Keratinocyte (primary cell): Measurements from ENCODE around the gene CD2AP. TPM values are rescaled to one million over a fixed set of nuclear protein-coding genes. Genes with fewer than 3 reads are reported as not detected.

Experiments used
- DNase-seq: peaks from one replicate; pipeline ENCODE4 v3.0.0-alpha.2; 2011; ENCODE audit warnings: low read depth, missing footprints, low spot score
- FAIRE-seq: peaks from 2 replicates; lab custom pipeline; 2011; peaks lifted over from hg19 to GRCh38; lab: Jason Lieb, UNC
- H2AFZ ChIP-seq: 2 replicates; pipeline ENCODE4 v1.6.0; 2012; ENCODE audit warnings: low read length, control low read depth, inconsistent platforms; ENCODE audit not compliant: control insufficient read depth
- H3K27ac ChIP-seq: 2 replicates; pipeline ENCODE4 v1.5.1; 2011; ENCODE audit warnings: low read length; ENCODE audit not compliant: control insufficient read depth, insufficient read depth
- H3K27me3 ChIP-seq: 3 replicates; pipeline ENCODE4 v1.6.0; 2011; ENCODE audit warnings: low read length; ENCODE audit not compliant: control insufficient read depth, insufficient read depth; ENCODE audit errors: extremely low read depth
- H3K36me3 ChIP-seq, 2 experiments: 2 replicates in 1 of 2; 3 replicates in 1 of 2; pipeline ENCODE4 v1.5.1; 2011; ENCODE audit warnings: low read length in 2 of 2, mild to moderate bottlenecking in 1 of 2; ENCODE audit not compliant: control insufficient read depth in 2 of 2, insufficient read depth in 2 of 2; ENCODE audit errors: extremely low read depth in 1 of 2
- H3K4me1 ChIP-seq: 3 replicates; pipeline ENCODE4 v1.5.1; 2011; ENCODE audit warnings: low read length; ENCODE audit not compliant: control insufficient read depth, insufficient read depth; ENCODE audit errors: extremely low read depth
- H3K4me2 ChIP-seq: 3 replicates; pipeline ENCODE4 v1.6.0; 2011; ENCODE audit warnings: low read depth, low read length; ENCODE audit not compliant: control insufficient read depth, insufficient read depth; ENCODE audit errors: extremely low read depth
- H3K4me3 ChIP-seq, 3 experiments: fragments of 200-600 bp in 1 of 3; sonication (generic) in 1 of 3; 2 replicates in 2 of 3; 3 replicates in 1 of 3; pipeline ENCODE4 v1.5.1; 2011 to 2016; ENCODE audit warnings: low read length in 3 of 3, mild to moderate bottlenecking in 3 of 3, control low read depth in 2 of 3, inconsistent platforms in 1 of 3, low read depth in 1 of 3, mixed read lengths in 1 of 3, mixed run types in 1 of 3, moderate library complexity in 1 of 3; ENCODE audit not compliant: control insufficient read depth in 2 of 3, insufficient read depth in 2 of 3; ENCODE audit errors: extremely low read depth in 1 of 3
- H3K79me2 ChIP-seq: 2 replicates; pipeline ENCODE4 v1.6.0; 2012; ENCODE audit warnings: low read length; ENCODE audit not compliant: control insufficient read depth, insufficient read depth
- H3K9ac ChIP-seq: 3 replicates; pipeline ENCODE4 v1.6.0; 2011; ENCODE audit warnings: low read length; ENCODE audit not compliant: control insufficient read depth, insufficient read depth; ENCODE audit errors: extremely low read depth
- H3K9me1 ChIP-seq: 3 replicates; pipeline ENCODE4 v1.6.0; 2011; ENCODE audit warnings: low read length; ENCODE audit not compliant: control insufficient read depth, insufficient read depth; ENCODE audit errors: extremely low read depth
- H3K9me3 ChIP-seq: 2 replicates; pipeline ENCODE4 v1.5.1; 2012; ENCODE audit warnings: low read depth, low read length; ENCODE audit not compliant: control insufficient read depth
- H4K20me1 ChIP-seq: 3 replicates; pipeline ENCODE4 v1.6.0; 2011; ENCODE audit warnings: low read length; ENCODE audit not compliant: control insufficient read depth, insufficient read depth; ENCODE audit errors: extremely low read depth
- EZH2 ChIP-seq: IDR thresholded peaks from one replicate; pipeline ENCODE4 v1.6.1; 2012; ENCODE audit warnings: inconsistent platforms, mild to moderate bottlenecking, low read length, moderate library complexity
- dilution Hi-C: fragments of 300-500 bp; cut with MboI; formaldehyde crosslinking; loops from one replicate; pipeline ENCODE4 v1.7.0; 2020; ENCODE audit warnings: low sequenced_read_pairs; ENCODE audit not compliant: extremely low pct_ligation_motif_present
- polyA plus RNA-seq, 5 experiments: library from polyadenylated mRNA; depleted of rRNA in 3 of 5; stranded (reverse) in 3 of 5; stranded (forward) in 1 of 5; unstranded in 1 of 5; fragments of >200 nt; gene quantifications; 1 replicate in 1 of 5; 2 replicates in 3 of 5; 3 replicates in 1 of 5; pipeline versions ENCODE4 v1.2.1 to v1.2.3, GENCODE V29; 2011 to 2012; ENCODE audit warnings: missing spikeins in 2 of 5, low read depth in 1 of 5, low replicate concordance in 1 of 5
- TF ChIP-seq, protein P1 (sequence below), 3 experiments: IDR thresholded peaks in 1 of 3; conservative IDR thresholded peaks in 1 of 3; optimal IDR thresholded peaks in 1 of 3; 2 replicates in 2 of 3; 3 replicates in 1 of 3; pipeline versions ENCODE3 to v1.5.1; 2011; ENCODE audit warnings: low read length in 3 of 3, mild to moderate bottlenecking in 3 of 3, moderate library complexity in 2 of 3, control low read depth in 1 of 3, inconsistent platforms in 1 of 3; ENCODE audit not compliant: insufficient read depth in 2 of 3; ENCODE audit errors: extremely low read depth in 1 of 3

CD2AP gene
- polyA plus RNA-seq, 1 donor (not counting 4 experiments of a cell fraction or from before 2014, with no cell fraction given), result 23.9 TPM

DNA sequence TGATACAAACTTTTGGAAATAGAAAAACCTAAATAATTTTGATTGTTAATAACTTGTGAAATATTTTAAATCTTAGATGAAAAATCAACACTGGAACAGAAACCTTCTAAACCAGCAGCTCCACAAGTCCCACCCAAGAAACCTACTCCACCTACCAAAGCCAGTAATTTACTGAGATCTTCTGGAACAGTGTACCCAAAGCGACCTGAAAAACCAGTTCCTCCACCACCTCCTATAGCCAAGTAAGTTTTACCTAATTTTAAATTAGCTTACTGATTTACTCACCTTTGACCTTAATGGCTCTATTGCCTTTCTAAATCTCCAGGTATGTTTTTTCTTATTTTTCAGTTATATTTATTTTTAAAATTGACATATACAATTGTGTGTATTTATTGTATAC is 118.2 kb downstream of the CD2AP start:
- Histone ChIP-seq H4K20me1 (no peaks in the 10 kb centered on the region), H3K4me1 (peaks cover 2% of the 10 kb centered on the region), H3K9me1 (no peaks in the 10 kb centered on the region), H3K36me3 (peaks cover 6 to 16% of the 10 kb centered on the region in 2 experiments), H3K27me3 (no peaks in the 10 kb centered on the region), H3K4me3 (no peak overlapping the region), H3K4me2 (no peak overlapping the region), H3K9ac (no peak overlapping the region), H3K79me2 (no peaks in the 10 kb centered on the region), H2AFZ (no peak overlapping the region), H3K9me3 (no peaks in the 10 kb centered on the region), H3K27ac (no peak overlapping the region)
- dilution Hi-C loops, result no loop called here
- no peak for TF ChIP-seq EZH2
- TF ChIP-seq, protein P1, sequence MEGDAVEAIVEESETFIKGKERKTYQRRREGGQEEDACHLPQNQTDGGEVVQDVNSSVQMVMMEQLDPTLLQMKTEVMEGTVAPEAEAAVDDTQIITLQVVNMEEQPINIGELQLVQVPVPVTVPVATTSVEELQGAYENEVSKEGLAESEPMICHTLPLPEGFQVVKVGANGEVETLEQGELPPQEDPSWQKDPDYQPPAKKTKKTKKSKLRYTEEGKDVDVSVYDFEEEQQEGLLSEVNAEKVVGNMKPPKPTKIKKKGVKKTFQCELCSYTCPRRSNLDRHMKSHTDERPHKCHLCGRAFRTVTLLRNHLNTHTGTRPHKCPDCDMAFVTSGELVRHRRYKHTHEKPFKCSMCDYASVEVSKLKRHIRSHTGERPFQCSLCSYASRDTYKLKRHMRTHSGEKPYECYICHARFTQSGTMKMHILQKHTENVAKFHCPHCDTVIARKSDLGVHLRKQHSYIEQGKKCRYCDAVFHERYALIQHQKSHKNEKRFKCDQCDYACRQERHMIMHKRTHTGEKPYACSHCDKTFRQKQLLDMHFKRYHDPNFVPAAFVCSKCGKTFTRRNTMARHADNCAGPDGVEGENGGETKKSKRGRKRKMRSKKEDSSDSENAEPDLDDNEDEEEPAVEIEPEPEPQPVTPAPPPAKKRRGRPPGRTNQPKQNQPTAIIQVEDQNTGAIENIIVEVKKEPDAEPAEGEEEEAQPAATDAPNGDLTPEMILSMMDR (optimal IDR thresholded peaks at IDR 0.05 in 1 of 3, IDR thresholded peaks at IDR 0.05 in 1 of 3, conservative IDR thresholded peaks at IDR 0.05 in 1 of 3; ENCODE audit: extremely low read depth in 1 of 3, insufficient read depth in 2 of 3, low read length in 3 of 3), result no peak
- FAIRE-seq (no peak), DNase-seq (no peak)

DNA sequence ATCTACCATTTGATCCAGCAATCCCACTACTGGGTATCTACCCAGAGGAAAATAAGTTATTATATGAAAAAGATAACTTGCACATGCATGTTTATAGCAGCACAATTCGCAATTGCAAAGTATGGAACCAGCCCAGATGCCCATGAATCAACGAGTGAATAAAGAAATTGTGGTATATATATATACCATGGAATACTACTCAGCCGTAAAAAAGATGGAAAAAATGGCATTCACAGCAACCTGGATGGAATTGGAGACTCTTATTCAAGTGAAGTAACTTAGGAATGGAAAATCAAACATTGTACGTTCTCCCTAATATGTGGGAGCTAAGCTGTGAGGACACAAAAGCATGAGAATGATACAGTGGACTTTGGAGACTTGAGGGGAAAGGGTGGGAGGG is 120.8 kb downstream of the CD2AP start:
- H3K36me3 ChIP-seq, result peaks cover 6 to 12% of the 10 kb centered on the region in 2 experiments
- no peak for FAIRE-seq
- H3K9me1 ChIP-seq, result no peaks in the 10 kb centered on the region
- no peak overlapping the region for H3K4me3 ChIP-seq
- H3K9ac ChIP-seq, result no peak overlapping the region
- DNase-seq, result no peak
- no peaks in the 10 kb centered on the region for H4K20me1 ChIP-seq
- no peak overlapping the region for H3K27ac ChIP-seq
- dilution Hi-C loops, result no loop called here
- no peaks in the 10 kb centered on the region for H3K9me3 ChIP-seq
- no peak overlapping the region for H3K4me2 ChIP-seq
- peaks cover 2% of the 10 kb centered on the region for H3K4me1 ChIP-seq
- TF ChIP-seq, protein P1 (optimal IDR thresholded peaks at IDR 0.05 in 1 of 3, IDR thresholded peaks at IDR 0.05 in 1 of 3, conservative IDR thresholded peaks at IDR 0.05 in 1 of 3; ENCODE audit: extremely low read depth in 1 of 3, insufficient read depth in 2 of 3, low read length in 3 of 3), result no peak
- no peak for TF ChIP-seq EZH2
- H3K27me3 ChIP-seq, result no peaks in the 10 kb centered on the region
- no peak overlapping the region for H2AFZ ChIP-seq
- no peaks in the 10 kb centered on the region for H3K79me2 ChIP-seq
